Measurements from ENCODE around the gene DYSF. TPM values are rescaled to one million over a fixed set of nuclear protein-coding genes. Genes with fewer than 3 reads are reported as not detected.

The DYSF gene
- total RNA-seq, 2 experiments from 2014 or later = not detected

GRCh38 chr2:71528131-71528591 lies 74.8 kb downstream of the DYSF start:
- intact Hi-C loops (cut with micrococcal nuclease; ENCODE audit: unreplicated experiment) = no loop called here
- DNase-seq (ENCODE audit: low spot score) = no peak
- CTCF ChIA-PET (ENCODE audit: unreplicated experiment) = no interaction called here

GRCh38 chr2:71528749-71529148 lies 75.4 kb downstream of the DYSF start:
- H4K20me1 ChIP-seq (ENCODE audit: insufficient read depth, low read length) = no peaks in the 10 kb centered on the region

More at GRCh38 chr2:71528131-71528591, 74.8 kb downstream of the DYSF start:
- Histone ChIP-seq H3K9me2 (ENCODE audit: insufficient read depth, low read length) (no peaks in the 10 kb centered on the region), H3K36me3 (ENCODE audit: insufficient read depth, low read length) (no peaks in the 10 kb centered on the region), H3K9me3 (ENCODE audit: low read length) (no peaks in the 10 kb centered on the region), H3K4me1 (ENCODE audit: insufficient read depth, low read length, poor library complexity, severe bottlenecking) (no peaks in the 10 kb centered on the region), H3K27ac (ENCODE audit: low read depth, low read length, poor library complexity, severe bottlenecking) (no peak overlapping the region), H3K79me2 (ENCODE audit: insufficient read depth, low read depth, low read length) (no peaks in the 10 kb centered on the region), H4K20me1 (ENCODE audit: insufficient read depth, low read length) (no peaks in the 10 kb centered on the region), H3K4me3 (ENCODE audit: low read depth, low read length, poor library complexity, severe bottlenecking) (no peak overlapping the region), H3K4me2 (ENCODE audit: low read length) (no peak overlapping the region), H2AFZ (ENCODE audit: low read length) (no peak overlapping the region)
- no TSS peak for BruUV-seq (replicated peaks)
- no peak for TF ChIP-seq EZH2phosphoT487 (IDR thresholded peaks at IDR 0.05; ENCODE audit: borderline replicate concordance, low read depth, low read length)
- TF ChIP-seq, protein P1, sequence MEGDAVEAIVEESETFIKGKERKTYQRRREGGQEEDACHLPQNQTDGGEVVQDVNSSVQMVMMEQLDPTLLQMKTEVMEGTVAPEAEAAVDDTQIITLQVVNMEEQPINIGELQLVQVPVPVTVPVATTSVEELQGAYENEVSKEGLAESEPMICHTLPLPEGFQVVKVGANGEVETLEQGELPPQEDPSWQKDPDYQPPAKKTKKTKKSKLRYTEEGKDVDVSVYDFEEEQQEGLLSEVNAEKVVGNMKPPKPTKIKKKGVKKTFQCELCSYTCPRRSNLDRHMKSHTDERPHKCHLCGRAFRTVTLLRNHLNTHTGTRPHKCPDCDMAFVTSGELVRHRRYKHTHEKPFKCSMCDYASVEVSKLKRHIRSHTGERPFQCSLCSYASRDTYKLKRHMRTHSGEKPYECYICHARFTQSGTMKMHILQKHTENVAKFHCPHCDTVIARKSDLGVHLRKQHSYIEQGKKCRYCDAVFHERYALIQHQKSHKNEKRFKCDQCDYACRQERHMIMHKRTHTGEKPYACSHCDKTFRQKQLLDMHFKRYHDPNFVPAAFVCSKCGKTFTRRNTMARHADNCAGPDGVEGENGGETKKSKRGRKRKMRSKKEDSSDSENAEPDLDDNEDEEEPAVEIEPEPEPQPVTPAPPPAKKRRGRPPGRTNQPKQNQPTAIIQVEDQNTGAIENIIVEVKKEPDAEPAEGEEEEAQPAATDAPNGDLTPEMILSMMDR (conservative IDR thresholded peaks at IDR 0.05; ENCODE audit: low read length) = no peak
- POLR2A ChIA-PET = no interaction called here

DNA sequence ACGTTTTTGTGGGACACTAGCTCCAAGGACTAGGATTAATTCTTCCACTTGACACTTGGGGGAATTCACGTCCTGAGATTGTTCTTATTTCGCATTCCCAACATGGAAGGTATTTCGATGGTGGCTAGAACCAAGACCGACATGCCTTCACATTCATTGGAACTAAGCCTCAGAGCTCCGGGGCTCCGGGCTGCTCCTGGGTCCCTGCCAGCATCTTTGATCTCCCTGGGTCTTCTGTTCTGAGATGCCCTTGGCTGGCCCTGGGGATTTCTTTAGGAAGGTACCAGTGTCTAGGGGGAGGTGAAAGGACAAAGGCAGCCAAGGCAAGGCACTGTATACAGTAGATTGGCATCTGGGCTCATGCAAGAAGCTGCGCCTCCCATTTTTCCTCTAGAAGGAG lies 76.8 kb downstream of the DYSF start:
- Histone ChIP-seq H3K9me2 (ENCODE audit: insufficient read depth, low read length) (no peaks in the 10 kb centered on the region), H3K4me3 (ENCODE audit: low read depth, low read length, poor library complexity, severe bottlenecking) (no peak overlapping the region), H3K4me1 (ENCODE audit: insufficient read depth, low read length, poor library complexity, severe bottlenecking) (no peaks in the 10 kb centered on the region), H3K9me3 (ENCODE audit: low read length) (no peaks in the 10 kb centered on the region), H3K79me2 (ENCODE audit: insufficient read depth, low read depth, low read length) (no peaks in the 10 kb centered on the region), H3K36me3 (ENCODE audit: insufficient read depth, low read length) (no peaks in the 10 kb centered on the region), H2AFZ (ENCODE audit: low read length) (no peak overlapping the region), H3K4me2 (ENCODE audit: low read length) (no peak overlapping the region), H3K27ac (ENCODE audit: low read depth, low read length, poor library complexity, severe bottlenecking) (no peak overlapping the region), H4K20me1 (ENCODE audit: insufficient read depth, low read length) (no peaks in the 10 kb centered on the region)
- CTCF ChIA-PET (ENCODE audit: unreplicated experiment) = interaction anchor here (0.6 kb wide), 1 partner anchor 45 kb away, joined by 3 read pairs; no protein-coding TSS in a partner anchor
- no TSS peak for BruUV-seq (replicated peaks)
- TF ChIP-seq, protein P1 (conservative IDR thresholded peaks at IDR 0.05; ENCODE audit: low read length) = no peak
- TF ChIP-seq EZH2phosphoT487 (IDR thresholded peaks at IDR 0.05; ENCODE audit: borderline replicate concordance, low read depth, low read length) = no peak
- POLR2A ChIA-PET = no interaction called here
- no peak for DNase-seq (ENCODE audit: low spot score)
- intact Hi-C loops (cut with micrococcal nuclease; ENCODE audit: unreplicated experiment) = no loop called here

More at GRCh38 chr2:71528749-71529148, 75.4 kb downstream of the DYSF start:
- no TSS peak for BruUV-seq (replicated peaks)
- ChIA-PET POLR2A (no interaction called here), CTCF (ENCODE audit: unreplicated experiment) (interaction anchor here (1.1 kb wide), 1 partner anchor 269 kb away, joined by 4 read pairs; no protein-coding TSS in a partner anchor)
- Histone ChIP-seq H3K27ac (ENCODE audit: low read depth, low read length, poor library complexity, severe bottlenecking) (no peak overlapping the region), H3K9me3 (ENCODE audit: low read length) (no peaks in the 10 kb centered on the region), H3K36me3 (ENCODE audit: insufficient read depth, low read length) (no peaks in the 10 kb centered on the region), H3K4me1 (ENCODE audit: insufficient read depth, low read length, poor library complexity, severe bottlenecking) (no peaks in the 10 kb centered on the region), H3K79me2 (ENCODE audit: insufficient read depth, low read depth, low read length) (no peaks in the 10 kb centered on the region), H2AFZ (ENCODE audit: low read length) (no peak overlapping the region), H3K9me2 (ENCODE audit: insufficient read depth, low read length) (no peaks in the 10 kb centered on the region), H3K4me3 (ENCODE audit: low read depth, low read length, poor library complexity, severe bottlenecking) (no peak overlapping the region), H3K4me2 (ENCODE audit: low read length) (no peak overlapping the region)
- DNase-seq (ENCODE audit: low spot score) = no peak
- TF ChIP-seq, protein P1 (conservative IDR thresholded peaks at IDR 0.05; ENCODE audit: low read length) = no peak
- TF ChIP-seq EZH2phosphoT487 (IDR thresholded peaks at IDR 0.05; ENCODE audit: borderline replicate concordance, low read depth, low read length) = no peak
- intact Hi-C loops (cut with micrococcal nuclease; ENCODE audit: unreplicated experiment) = no loop called here
